GM04503 (cell line): ENCODE results near the gene PRSS8.
"Not testable (repeated sequence)": the region's sequence is repeated elsewhere in the genome, so short reads cannot be mapped to it uniquely, and the experiment has no call there.

Experiments
- DNase-seq: peaks from one replicate; pipeline ENCODE4 v3.0.0-alpha.2; 2012; ENCODE audit warnings: low read depth

PRSS8 gene

GRCh38 chr16:31135535-31136286 lies at the start of gene PRSS8:
PRSS8 (minus strand) TSS chr16:31135727; CDS start chr16:31135498, 229 bp downstream.
- DNase-seq, result no peak

- no peak for DNase-seq
These were observed 49.4 kb upstream of the PRSS8 start for GRCh38 chr16:31184888-31185287.

- no peak for DNase-seq
These were observed 48.2 kb upstream of the PRSS8 start for GRCh38 chr16:31183432-31184428.

- DNase-seq, result no peak
These were observed 46.9 kb upstream of the PRSS8 start for GRCh38 chr16:31182391-31182790.

- no peak for DNase-seq
These were observed 45.7 kb upstream of the PRSS8 start for GRCh38 chr16:31181102-31181830.

- no peak for DNase-seq
These were observed 44.4 kb upstream of the PRSS8 start, which contains the start of gene FUS for GRCh38 chr16:31179747-31180459. FUS (plus strand) TSS chr16:31180139; CDS start chr16:31180215, 76 bp downstream.

GRCh38 chr16:31179219-31179746 lies 43.8 kb upstream of the PRSS8 start:
- no peak for DNase-seq

GRCh38 chr16:31177136-31177535 lies 41.6 kb upstream of the PRSS8 start:
- DNase-seq, result no peak

- not testable (repeated sequence) for DNase-seq
These were observed 34.5 kb upstream of the PRSS8 start for GRCh38 chr16:31170048-31170447.

GRCh38 chr16:31168848-31169247 lies 33.3 kb upstream of the PRSS8 start:
- DNase-seq, result no peak

GRCh38 chr16:31167315-31167714 lies 31.8 kb upstream of the PRSS8 start:
- DNase-seq, result no peak

- DNase-seq, result no peak
These were observed 21.6 kb upstream of the PRSS8 start for GRCh38 chr16:31157136-31157535.

GRCh38 chr16:31150976-31151375 lies 15.4 kb upstream of the PRSS8 start:
- not testable (repeated sequence) for DNase-seq

- no peak for DNase-seq
These were observed 14.7 kb upstream of the PRSS8 start, which contains the start of gene PRSS36 for GRCh38 chr16:31149894-31150890. PRSS36 (minus strand) TSS chr16:31150066; CDS start chr16:31150035, 31 bp downstream.

- no peak for DNase-seq
These were observed 13.8 kb upstream of the PRSS8 start for GRCh38 chr16:31149332-31149731.

- DNase-seq, result no peak
These were observed 13.4 kb upstream of the PRSS8 start for GRCh38 chr16:31148896-31149295.

GRCh38 chr16:31148281-31148728 lies 12.8 kb upstream of the PRSS8 start:
- no peak for DNase-seq

GRCh38 chr16:31147574-31147973 lies 12.0 kb upstream of the PRSS8 start:
- no peak for DNase-seq

- no peak for DNase-seq
These were observed 10.0 kb upstream of the PRSS8 start for GRCh38 chr16:31145398-31145990.
